HepG2 (cell line): ENCODE data around the gene NHP2. TPM values are rescaled to one million over a fixed set of nuclear protein-coding genes. Genes with fewer than 3 reads are reported as not detected.
A peak's percentile ranks its signal among the peaks of the same experiment; 100 is the strongest.

ENCODE experiments used
- ADNP ChIP-seq: sonication (generic); formaldehyde crosslinking; IDR thresholded peaks from 2 replicates; pipeline ENCODE4 v1.4.0; 2020; ENCODE audit warnings: missing genetic modification reagents
- AGO1 ChIP-seq: fragments of 200-400 bp; formaldehyde crosslinking; IDR thresholded peaks from 2 replicates; pipeline ENCODE4 v1.6.1; 2017; ENCODE audit warnings: mild to moderate bottlenecking, low read depth, low read length, moderate library complexity; ENCODE audit not compliant: poor library complexity, severe bottlenecking
- KDM2A ChIP-seq: sonication (generic); formaldehyde crosslinking; IDR thresholded peaks from 2 replicates; pipeline ENCODE4 v1.4.0; 2020; ENCODE audit warnings: low read depth, missing genetic modification reagents, borderline replicate concordance
- KDM5A ChIP-seq: fragments of 200-600 bp; sonication (generic); IDR thresholded peaks from 2 replicates; pipeline ENCODE4 v1.7.0; 2018; ENCODE audit warnings: antibody characterized with exemption, mild to moderate bottlenecking, low read length, borderline replicate concordance
- NFE2L1 ChIP-seq: sonication (generic); formaldehyde crosslinking; IDR thresholded peaks from 2 replicates; pipeline ENCODE4 v1.4.0; 2020; ENCODE audit warnings: missing genetic modification reagents, mild to moderate bottlenecking, borderline replicate concordance
- NFYB ChIP-seq: sonication (generic); formaldehyde crosslinking; IDR thresholded peaks from 2 replicates; pipeline ENCODE4 v1.4.0; 2020; ENCODE audit warnings: missing genetic modification reagents
- RAD21 ChIP-seq: fragments of 450-650 bp; formaldehyde crosslinking; IDR thresholded peaks from 2 replicates; pipeline ENCODE4 v1.5.0; 2020; ENCODE audit warnings: mild to moderate bottlenecking
- YEATS4 ChIP-seq: sonication (generic); formaldehyde crosslinking; IDR thresholded peaks from 2 replicates; pipeline ENCODE4 v1.4.0; 2020; ENCODE audit warnings: missing genetic modification reagents, borderline replicate concordance
- ZNF205 ChIP-seq: IDR thresholded peaks from 2 replicates; pipeline ENCODE4 v1.6.1; 2018; ENCODE audit warnings: missing biosample characterization, missing genetic modification reagents
- ZNF251 ChIP-seq: sonication (generic); formaldehyde crosslinking; IDR thresholded peaks from 2 replicates; pipeline ENCODE4 v1.9.0; 2021; ENCODE audit warnings: mild to moderate bottlenecking, missing genetic modification reagents
- ZNF350 ChIP-seq: sonication (generic); formaldehyde crosslinking; IDR thresholded peaks from 2 replicates; pipeline ENCODE4 v1.4.0; 2020; ENCODE audit warnings: mild to moderate bottlenecking, low read depth, missing genetic modification reagents, borderline replicate concordance
- ZNF558 ChIP-seq: sonication (generic); formaldehyde crosslinking; IDR thresholded peaks from 2 replicates; pipeline ENCODE4 v1.9.0; 2022; ENCODE audit warnings: mild to moderate bottlenecking, missing genetic modification reagents, borderline replicate concordance
- ZSCAN30 ChIP-seq: sonication (generic); formaldehyde crosslinking; IDR thresholded peaks from 2 replicates; pipeline ENCODE4 v1.5.0; 2020; ENCODE audit warnings: mild to moderate bottlenecking, missing genetic modification reagents
- polyA plus RNA-seq, 8 experiments: library from polyadenylated mRNA; depleted of rRNA in 3 of 8; stranded (reverse) in 7 of 8; unstranded in 1 of 8; fragments of >200 nt; fragmentation: Illumina TruSeq in 4 of 8; extraction: Trizol in 4 of 8; gene quantifications; 2 replicates each; pipeline versions ENCODE4 v1.2.1 to v1.2.3, GENCODE V29; 2011 to 2016; ENCODE audit warnings: low read depth in 4 of 8, missing spikeins in 1 of 8, mixed read lengths in 1 of 8; ENCODE audit not compliant: insufficient read depth in 1 of 8
- total RNA-seq, 5 experiments: library from RNA; depleted of rRNA; stranded (reverse); fragments of >200 nt; fragmentation: Illumina TruSeq; extraction: Trizol; gene quantifications; 2 replicates each; pipeline ENCODE4 v1.2.3, GENCODE V29; 2016; ENCODE audit warnings: low read depth in 1 of 5
- TF ChIP-seq, protein P1 (sequence below): sonication (generic); formaldehyde crosslinking; IDR thresholded peaks from 2 replicates; pipeline ENCODE4 v1.5.1; 2020; ENCODE audit warnings: mild to moderate bottlenecking, missing genetic modification reagents, moderate library complexity
- TF ChIP-seq, protein P2 (sequence below): sonication (generic); formaldehyde crosslinking; IDR thresholded peaks from 2 replicates; pipeline ENCODE4 v1.4.0; 2020; ENCODE audit warnings: mild to moderate bottlenecking, missing genetic modification reagents
- TF ChIP-seq, protein P3 (sequence below): IDR thresholded peaks from 2 replicates; pipeline ENCODE4 v1.4.0; 2020; ENCODE audit warnings: mild to moderate bottlenecking, missing genetic modification reagents

NHP2 gene
- total and polyA plus RNA-seq, 2 of the 13 experiments (the other 11 are each of a cell fraction or from before 2014, with no cell fraction given), result 56.2 to 96.1 TPM

DNA sequence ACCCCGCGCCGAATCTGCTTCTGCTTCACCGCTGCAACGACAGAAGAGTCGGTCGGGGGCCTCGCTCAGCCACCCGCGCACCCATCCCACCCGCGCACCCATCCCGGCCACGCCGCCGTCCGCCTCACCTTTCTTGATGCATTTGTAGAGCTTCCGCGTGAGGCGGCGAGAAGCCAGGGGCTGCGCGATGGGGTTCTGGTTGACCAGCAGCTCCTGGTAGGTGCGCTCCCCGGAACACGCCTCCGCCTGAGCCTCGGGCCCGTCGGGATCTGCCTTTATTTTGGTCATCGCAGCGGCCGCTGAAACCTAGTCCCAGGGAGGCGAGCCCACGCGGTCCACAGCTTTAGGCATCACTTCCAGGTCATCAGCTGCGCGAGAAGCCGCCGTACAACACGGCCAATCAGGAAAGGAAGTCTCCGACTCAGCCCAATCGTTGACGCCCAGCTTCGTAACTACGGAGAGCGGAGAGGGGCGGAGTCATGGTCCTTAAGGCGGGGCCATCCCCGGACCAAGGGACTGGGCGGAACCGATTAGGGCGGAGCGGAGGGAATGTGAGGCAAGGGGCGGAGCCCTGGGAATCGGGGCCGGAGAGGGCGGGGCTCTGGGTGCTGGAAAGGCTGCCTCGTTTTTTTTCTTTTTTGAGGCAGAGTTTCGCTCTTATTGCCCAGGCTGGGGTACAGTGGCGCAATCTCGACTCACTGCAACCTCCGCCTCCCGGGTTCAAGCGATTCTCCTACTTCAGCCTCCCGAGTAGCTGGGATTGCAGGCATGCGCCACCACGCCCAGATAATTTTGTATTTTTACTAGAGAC is at the start of gene NHP2 (continued):
- TF ChIP-seq, protein P1, sequence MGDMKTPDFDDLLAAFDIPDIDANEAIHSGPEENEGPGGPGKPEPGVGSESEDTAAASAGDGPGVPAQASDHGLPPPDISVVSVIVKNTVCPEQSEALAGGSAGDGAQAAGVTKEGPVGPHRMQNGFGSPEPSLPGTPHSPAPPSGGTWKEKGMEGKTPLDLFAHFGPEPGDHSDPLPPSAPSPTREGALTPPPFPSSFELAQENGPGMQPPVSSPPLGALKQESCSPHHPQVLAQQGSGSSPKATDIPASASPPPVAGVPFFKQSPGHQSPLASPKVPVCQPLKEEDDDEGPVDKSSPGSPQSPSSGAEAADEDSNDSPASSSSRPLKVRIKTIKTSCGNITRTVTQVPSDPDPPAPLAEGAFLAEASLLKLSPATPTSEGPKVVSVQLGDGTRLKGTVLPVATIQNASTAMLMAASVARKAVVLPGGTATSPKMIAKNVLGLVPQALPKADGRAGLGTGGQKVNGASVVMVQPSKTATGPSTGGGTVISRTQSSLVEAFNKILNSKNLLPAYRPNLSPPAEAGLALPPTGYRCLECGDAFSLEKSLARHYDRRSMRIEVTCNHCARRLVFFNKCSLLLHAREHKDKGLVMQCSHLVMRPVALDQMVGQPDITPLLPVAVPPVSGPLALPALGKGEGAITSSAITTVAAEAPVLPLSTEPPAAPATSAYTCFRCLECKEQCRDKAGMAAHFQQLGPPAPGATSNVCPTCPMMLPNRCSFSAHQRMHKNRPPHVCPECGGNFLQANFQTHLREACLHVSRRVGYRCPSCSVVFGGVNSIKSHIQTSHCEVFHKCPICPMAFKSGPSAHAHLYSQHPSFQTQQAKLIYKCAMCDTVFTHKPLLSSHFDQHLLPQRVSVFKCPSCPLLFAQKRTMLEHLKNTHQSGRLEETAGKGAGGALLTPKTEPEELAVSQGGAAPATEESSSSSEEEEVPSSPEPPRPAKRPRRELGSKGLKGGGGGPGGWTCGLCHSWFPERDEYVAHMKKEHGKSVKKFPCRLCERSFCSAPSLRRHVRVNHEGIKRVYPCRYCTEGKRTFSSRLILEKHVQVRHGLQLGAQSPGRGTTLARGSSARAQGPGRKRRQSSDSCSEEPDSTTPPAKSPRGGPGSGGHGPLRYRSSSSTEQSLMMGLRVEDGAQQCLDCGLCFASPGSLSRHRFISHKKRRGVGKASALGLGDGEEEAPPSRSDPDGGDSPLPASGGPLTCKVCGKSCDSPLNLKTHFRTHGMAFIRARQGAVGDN (CRISPR knock-in tag), result peak; percentile 85
- TF ChIP-seq ZSCAN30 (CRISPR knock-in tag), result no peak
- TF ChIP-seq ADNP (CRISPR knock-in tag), result no peak
- TF ChIP-seq ZNF205 (CRISPR knock-in tag), result no peak
- TF ChIP-seq KDM2A (CRISPR knock-in tag), result peak; percentile 94
- peak; percentile 88 for TF ChIP-seq KDM5A
- peak; percentile 55 for TF ChIP-seq AGO1
- peak; percentile 85; the same call in 1 of the 2 replicates for TF ChIP-seq ZNF350
- TF ChIP-seq RAD21 (CRISPR knock-in tag), result 0 out of 2 replicates have a peak, but pooled peaks have one; percentile 15
- TF ChIP-seq, protein P2, sequence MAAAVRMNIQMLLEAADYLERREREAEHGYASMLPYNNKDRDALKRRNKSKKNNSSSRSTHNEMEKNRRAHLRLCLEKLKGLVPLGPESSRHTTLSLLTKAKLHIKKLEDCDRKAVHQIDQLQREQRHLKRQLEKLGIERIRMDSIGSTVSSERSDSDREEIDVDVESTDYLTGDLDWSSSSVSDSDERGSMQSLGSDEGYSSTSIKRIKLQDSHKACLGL (CRISPR knock-in tag), result peak; percentile 89; the same call in 1 of the 2 replicates
- TF ChIP-seq ZNF251 (CRISPR knock-in tag), result no peak
- TF ChIP-seq, protein P3, sequence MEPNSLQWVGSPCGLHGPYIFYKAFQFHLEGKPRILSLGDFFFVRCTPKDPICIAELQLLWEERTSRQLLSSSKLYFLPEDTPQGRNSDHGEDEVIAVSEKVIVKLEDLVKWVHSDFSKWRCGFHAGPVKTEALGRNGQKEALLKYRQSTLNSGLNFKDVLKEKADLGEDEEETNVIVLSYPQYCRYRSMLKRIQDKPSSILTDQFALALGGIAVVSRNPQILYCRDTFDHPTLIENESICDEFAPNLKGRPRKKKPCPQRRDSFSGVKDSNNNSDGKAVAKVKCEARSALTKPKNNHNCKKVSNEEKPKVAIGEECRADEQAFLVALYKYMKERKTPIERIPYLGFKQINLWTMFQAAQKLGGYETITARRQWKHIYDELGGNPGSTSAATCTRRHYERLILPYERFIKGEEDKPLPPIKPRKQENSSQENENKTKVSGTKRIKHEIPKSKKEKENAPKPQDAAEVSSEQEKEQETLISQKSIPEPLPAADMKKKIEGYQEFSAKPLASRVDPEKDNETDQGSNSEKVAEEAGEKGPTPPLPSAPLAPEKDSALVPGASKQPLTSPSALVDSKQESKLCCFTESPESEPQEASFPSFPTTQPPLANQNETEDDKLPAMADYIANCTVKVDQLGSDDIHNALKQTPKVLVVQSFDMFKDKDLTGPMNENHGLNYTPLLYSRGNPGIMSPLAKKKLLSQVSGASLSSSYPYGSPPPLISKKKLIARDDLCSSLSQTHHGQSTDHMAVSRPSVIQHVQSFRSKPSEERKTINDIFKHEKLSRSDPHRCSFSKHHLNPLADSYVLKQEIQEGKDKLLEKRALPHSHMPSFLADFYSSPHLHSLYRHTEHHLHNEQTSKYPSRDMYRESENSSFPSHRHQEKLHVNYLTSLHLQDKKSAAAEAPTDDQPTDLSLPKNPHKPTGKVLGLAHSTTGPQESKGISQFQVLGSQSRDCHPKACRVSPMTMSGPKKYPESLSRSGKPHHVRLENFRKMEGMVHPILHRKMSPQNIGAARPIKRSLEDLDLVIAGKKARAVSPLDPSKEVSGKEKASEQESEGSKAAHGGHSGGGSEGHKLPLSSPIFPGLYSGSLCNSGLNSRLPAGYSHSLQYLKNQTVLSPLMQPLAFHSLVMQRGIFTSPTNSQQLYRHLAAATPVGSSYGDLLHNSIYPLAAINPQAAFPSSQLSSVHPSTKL (CRISPR knock-in tag), result peak; percentile 24; the same call in 1 of the 2 replicates
- 0 out of 2 replicates have a peak, but pooled peaks have one; percentile 64 for TF ChIP-seq ZNF558 (CRISPR knock-in tag)
- peak; percentile 90 for TF ChIP-seq NFYB
- TF ChIP-seq NFE2L1 (CRISPR knock-in tag), result 0 out of 2 replicates have a peak, but pooled peaks have one; percentile 43
- TF ChIP-seq YEATS4 (CRISPR knock-in tag), result peak; percentile 60; the same call in 1 of the 2 replicates
